ENCODE data around the gene FBXL3. TPM values are rescaled to one million over a fixed set of nuclear protein-coding genes. Genes with fewer than 3 reads are reported as not detected.

Gene FBXL3
- total RNA-seq, 1 experiment from 2014 or later: 16.7 TPM

GRCh38 chr13:76973920-76974617 is 52.9 kb downstream of the FBXL3 start:
- Histone ChIP-seq H4K20me1 (ENCODE audit: control insufficient read depth, insufficient read depth, insufficient read length) (no peaks in the 10 kb centered on the region), H3K27ac (ENCODE audit: insufficient read length, low read depth, low read length) (no peak overlapping the region), H4K91ac (ENCODE audit: insufficient read length, low read depth, low read length) (no peak overlapping the region), H2BK15ac (ENCODE audit: low read depth, low read length) (no peak overlapping the region), H3K56ac (ENCODE audit: insufficient read length, low read depth, low read length) (no peak overlapping the region), H3K4me2 (ENCODE audit: insufficient read depth, insufficient read length, low read length) (no peak overlapping the region), H3K23me2 (ENCODE audit: insufficient read length, low read depth, low read length, poor library complexity, severe bottlenecking) (no peaks in the 10 kb centered on the region), H3K9me3 (ENCODE audit: control insufficient read depth, low read depth, low read length) (no peaks in the 10 kb centered on the region), H2AFZ (ENCODE audit: low read length) (no peak overlapping the region), H3K14ac (ENCODE audit: insufficient read depth, low read length) (no peak overlapping the region), H2BK120ac (ENCODE audit: low read depth, low read length, poor library complexity, severe bottlenecking) (no peak overlapping the region), H3T11ph (ENCODE audit: low read length) (no peak overlapping the region), H3K4me1 (ENCODE audit: insufficient read depth, low read length) (no peaks in the 10 kb centered on the region; the same call in 1 of the 2 replicates), H2BK5ac (ENCODE audit: insufficient read length, low read length) (no peak overlapping the region), H3K9ac (ENCODE audit: extremely low read depth, insufficient read length, low read length) (no peak overlapping the region), H2AK5ac (ENCODE audit: insufficient read length, low read length) (no peak overlapping the region), H2BK12ac (ENCODE audit: insufficient read length, low read depth, low read length) (no peak overlapping the region), H2BK20ac (ENCODE audit: low read depth, low read length, poor library complexity, severe bottlenecking) (no peak overlapping the region), H3K79me2 (ENCODE audit: insufficient read depth, low read length) (no peaks in the 10 kb centered on the region), H3K4ac (ENCODE audit: low read depth, low read length) (no peak overlapping the region), H3K27me3 (ENCODE audit: insufficient read depth, low read length) (no peaks in the 10 kb centered on the region), H4K5ac (ENCODE audit: insufficient read length, low read depth, low read length) (no peak overlapping the region), H4K8ac (replicated peaks; ENCODE audit: insufficient read length, low read depth, low read length) (no peak overlapping the region), H3K79me1 (ENCODE audit: insufficient read depth, low read depth, low read length, poor library complexity, severe bottlenecking) (no peaks in the 10 kb centered on the region), H3K18ac (ENCODE audit: insufficient read length, low read depth, low read length) (no peak overlapping the region), H3K23ac (ENCODE audit: insufficient read length, low read depth, low read length) (no peak overlapping the region)
- Mint-ChIP-seq H3K4me1 (peaks cover 12 to 14% of the 10 kb centered on the region in 2 experiments), H3K36me3 (ENCODE audit: insufficient read depth in 1 of 3, low read depth in 3 of 3) (no peaks in the 10 kb centered on the region), H3K4me3 (no peak overlapping the region), H3K27me3 (ENCODE audit: low read depth) (peaks cover 3% of the 10 kb centered on the region; the same call in 1 of the 2 replicates), H3K27ac (peak overlapping the region in 1 of 3 experiments; percentile 62; a peak in 2 of 7 replicates), H3K9me3 (no peaks in the 10 kb centered on the region)
- DNase-seq: no peak
- no peak for TF ChIP-seq CTCF (conservative IDR thresholded peaks at IDR 0.05)
- WGBS (ENCODE audit: extremely low coverage, insufficient read length, low lambda C conversion rate): no CpG with 5 or more reads among the region's 6 CpGs

Measured in H9 (cell line).